HG03139 (cell line): ENCODE measurements around the gene SH3BP5L.

Experiments
- ATAC-seq: cut with Tn5 transposase; IDR thresholded peaks from one replicate; pipeline ENCODE4 v1.9.1; 2021; ENCODE audit not compliant: unreplicated experiment

The SH3BP5L gene

DNA sequence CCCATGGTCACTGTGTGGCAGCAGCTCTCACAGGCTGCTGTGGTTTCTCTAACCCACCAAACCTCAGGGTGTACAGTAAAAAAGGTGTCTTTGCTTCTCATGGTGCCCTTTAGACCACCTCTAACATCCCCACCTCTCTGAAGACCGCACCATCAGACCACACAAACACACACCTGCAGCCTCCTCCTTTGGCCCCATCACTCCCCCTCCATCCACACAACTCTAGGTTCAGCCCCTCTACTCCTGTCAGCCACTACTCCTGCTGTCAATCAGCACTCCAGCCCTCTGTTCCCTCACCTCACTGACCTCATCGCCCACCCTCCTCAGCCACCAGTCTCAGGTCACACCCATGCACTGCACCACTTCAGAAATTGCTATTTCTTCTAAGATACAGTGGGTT, 25.7 kb upstream of the SH3BP5L start:
- ATAC-seq, result no peak

DNA sequence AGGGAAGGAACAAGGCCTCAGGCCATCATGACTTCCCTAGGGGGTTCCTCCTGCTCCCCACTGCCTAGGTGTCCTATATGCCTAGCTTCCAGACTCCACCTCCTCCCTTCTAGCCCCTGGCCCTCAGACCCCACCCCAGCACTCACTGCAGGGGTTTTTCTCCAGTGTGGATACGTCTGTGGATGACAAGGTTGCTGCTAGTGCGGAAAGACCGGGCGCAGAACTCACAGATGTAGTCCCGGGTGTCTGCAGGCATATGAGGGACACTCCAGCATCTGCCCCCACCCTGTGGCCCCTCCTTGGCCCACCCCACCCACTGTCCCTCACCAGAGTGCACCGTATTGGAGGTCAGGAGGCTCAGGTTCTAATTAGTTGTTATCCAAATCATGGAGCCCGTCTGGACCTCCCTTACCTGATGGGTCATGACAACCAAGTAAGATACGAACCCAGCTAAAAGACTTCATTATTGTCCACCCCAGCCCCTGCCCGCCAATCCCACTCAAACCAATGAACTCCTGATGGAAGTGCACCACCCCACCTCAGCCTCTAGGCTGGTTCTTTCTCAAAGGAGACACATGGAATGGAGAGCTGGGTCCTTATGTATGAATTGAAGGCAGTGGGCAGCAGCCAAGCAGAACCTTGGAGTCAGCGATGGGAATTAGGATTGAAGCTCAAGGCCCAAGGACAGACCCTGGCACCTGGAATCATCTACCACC, 25.0 kb upstream of the SH3BP5L start:
- no peak for ATAC-seq

DNA sequence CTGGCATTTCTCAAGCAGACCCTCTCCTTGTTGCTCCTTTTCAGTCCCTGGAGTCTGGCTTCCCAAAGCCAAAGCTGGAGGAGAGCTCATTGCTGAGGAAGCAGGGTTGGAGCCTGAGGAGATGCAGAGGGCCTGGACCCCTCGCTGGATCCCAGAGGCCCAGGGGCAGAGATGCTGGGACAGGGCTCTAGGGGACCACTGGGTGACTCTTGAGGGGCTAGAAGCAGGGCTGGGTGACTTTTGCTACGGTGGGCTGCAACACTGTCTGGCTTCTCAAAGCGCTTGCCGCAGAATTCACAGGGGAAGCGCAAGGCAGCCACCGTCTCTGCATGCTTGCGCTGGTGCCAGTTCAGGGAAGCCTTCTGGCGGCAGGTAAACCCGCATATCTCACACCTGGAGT, 24.4 kb upstream of the SH3BP5L start:
- ATAC-seq, result no peak

DNA sequence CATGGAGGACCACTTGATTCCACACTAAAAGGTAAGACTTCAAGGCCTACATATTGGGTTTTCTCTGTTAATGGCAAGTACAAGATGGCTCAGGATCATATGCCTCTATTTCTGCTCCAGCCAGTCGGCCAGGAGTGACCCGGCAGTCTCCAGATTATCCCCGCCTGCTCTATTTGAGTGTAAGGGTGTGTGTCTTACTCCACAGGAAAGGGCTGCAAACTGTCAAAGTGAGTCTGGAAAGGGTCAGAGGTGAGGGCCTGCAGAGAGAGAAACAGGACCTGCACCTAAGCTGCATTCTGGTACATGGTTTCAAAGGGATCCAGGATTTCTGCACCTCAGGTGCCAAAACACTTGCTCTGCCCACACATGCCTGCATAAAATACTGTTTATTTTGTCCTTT, 23.9 kb upstream of the SH3BP5L start:
- ATAC-seq, result no peak

DNA sequence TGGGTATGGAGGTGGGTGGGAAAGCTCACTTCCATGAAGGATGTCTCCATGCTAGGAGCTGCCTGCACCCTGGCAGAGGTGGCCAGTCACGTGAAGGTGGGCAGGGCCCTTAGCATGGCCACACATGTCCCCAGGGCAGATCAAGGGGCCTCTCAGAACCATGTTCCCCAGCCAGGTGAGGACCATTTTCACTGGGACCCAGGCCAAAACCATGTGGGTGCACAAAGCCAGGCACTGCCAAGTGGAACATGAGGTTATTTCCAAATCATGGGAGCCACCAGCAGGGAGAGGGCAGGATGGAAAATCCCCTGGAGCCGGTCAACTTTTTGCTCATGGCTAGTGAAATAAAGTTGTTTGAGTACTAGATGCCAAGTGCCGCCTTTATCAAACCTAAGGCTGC, 23.4 kb upstream of the SH3BP5L start:
- no peak for ATAC-seq

DNA sequence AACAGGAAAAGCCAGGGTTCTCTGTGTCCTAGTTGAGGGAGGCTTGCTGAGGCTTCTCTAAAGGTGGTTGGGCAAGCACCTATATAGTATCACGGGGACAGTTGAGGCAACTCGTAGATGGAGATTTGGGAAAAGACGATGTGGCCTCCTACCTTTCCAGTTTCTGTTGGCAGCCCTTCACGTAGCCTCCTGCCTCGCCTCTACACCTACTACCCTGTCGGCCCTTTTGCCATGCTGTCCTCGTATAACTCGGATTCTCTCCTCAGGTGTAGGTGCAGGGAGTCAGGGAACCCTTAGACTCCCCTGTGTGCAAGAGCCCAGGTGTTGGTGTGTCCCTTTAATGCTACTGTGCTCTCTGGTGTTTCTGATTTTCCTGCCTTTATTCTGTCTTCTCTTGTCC, 22.9 kb upstream of the SH3BP5L start:
- ATAC-seq, result no peak

DNA sequence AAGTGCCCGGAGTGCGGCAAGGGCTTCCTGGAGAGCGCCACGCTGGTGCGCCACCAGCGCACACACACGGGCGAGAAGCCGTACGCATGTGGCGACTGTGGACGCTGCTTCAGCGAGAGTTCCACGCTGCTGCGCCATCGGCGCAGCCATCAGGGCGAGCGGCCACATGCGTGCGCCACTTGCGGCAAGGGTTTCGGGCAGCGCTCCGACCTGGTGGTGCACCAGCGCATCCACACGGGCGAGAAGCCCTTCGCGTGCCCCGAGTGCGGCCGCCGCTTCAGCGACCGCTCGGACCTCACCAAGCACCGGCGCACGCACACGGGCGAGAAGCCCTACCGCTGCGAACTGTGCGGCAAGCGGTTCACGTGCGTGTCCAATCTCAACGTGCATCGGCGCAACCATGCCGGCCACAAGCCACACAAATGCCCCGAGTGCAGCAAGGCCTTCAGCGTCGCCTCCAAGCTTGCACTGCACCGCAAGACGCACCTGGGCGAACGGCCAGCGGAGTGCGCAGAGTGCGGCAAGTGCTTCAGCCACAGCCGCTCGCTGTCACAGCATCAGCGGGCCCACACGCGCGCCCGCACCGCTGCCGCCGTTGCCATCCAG, 22.3 kb upstream of the SH3BP5L start:
- no peak for ATAC-seq

DNA sequence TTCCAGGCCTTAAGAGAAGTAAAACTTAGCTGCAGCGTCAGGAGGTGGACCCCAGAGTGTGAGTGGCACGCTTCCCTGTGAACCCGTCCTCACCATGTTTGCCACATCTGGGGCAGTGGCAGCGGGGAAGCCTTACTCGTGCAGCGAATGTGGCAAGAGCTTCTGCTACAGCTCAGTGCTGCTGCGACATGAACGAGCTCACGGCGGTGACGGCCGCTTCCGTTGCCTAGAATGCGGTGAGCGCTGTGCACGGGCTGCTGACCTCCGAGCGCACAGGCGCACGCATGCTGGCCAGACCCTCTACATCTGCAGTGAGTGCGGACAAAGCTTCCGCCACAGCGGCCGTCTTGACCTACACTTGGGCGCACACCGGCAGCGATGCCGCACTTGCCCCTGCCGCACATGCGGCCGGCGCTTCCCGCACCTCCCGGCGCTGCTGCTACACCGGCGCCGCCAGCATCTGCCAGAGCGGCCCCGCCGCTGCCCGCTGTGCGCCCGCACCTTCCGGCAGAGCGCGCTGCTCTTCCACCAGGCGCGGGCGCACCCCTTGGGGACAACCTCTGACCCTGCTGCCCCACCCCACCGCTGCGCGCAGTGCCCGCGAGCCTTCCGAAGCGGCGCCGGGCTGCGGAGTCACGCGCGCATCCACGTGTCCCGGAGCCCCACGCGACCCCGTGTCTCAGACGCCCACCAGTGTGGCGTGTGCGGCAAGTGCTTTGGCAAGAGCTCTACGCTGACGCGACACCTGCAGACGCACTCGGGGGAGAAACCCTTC, 21.7 kb upstream of the SH3BP5L start:
- no peak for ATAC-seq

DNA sequence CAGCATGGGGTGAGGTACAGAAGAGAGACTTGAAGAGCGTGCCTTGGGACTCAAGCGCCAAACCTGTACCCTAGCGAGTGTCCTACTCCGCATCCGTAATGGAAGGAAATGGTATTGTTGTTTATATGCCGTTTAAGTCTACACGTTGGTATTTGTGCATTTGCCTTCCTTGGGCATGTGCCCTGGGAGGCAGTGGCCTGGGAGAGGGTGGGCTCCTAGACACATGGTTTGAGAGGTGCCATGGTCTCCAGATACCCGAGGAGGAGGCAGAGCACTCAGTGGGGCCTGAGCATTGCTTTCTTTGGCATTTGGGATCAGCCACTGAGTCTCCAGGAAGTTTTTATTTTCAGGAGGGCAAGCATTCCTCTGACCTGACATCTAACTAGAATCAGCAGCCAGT, 18.8 kb upstream of the SH3BP5L start:
- no peak for ATAC-seq

DNA sequence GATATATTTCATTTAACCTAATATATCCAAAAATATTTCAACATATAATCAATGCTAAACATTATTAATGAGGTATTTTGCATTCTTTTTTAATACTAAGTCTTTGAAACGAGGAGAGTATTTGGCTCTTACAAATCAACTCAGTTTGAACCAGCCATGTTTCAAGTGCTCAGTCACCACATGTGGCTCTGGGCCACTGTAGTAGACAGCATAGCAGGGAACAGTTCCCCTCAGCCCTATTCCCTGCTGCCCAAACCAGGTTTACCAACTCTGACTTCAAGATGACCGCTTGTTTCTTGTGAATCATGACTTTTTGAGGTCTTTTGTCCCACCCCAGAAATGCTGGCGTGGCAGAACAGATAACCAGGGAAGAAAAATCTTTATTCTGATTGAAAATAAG, 18.0 kb upstream of the SH3BP5L start:
- ATAC-seq, result no peak

DNA sequence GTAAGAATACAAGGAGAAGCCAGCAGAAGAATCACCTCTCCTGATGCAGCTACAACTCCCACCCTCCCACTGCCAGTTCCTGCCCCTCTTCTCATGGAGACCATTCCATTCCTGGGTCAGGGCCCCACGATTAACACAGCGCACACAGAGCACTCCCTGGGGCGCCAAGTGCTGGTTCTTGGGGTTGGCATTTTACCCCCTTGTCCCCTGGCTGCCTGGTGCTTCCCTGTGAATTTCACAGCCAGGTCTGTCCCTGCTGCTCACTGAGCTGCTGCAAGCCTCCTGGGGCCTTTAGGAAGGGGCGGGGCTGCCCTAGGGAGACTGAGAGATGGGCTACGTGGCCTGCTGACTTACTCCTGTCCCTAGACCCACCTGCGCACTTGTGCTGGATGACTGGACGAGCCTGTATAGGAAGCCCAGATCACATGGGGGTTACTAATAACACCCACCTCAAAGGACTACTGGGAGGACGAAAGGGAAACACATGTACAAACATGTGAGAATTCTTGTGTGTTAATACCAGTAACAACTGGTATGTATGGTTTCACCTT, 17.1 kb upstream of the SH3BP5L start:
- ATAC-seq, result no peak

DNA sequence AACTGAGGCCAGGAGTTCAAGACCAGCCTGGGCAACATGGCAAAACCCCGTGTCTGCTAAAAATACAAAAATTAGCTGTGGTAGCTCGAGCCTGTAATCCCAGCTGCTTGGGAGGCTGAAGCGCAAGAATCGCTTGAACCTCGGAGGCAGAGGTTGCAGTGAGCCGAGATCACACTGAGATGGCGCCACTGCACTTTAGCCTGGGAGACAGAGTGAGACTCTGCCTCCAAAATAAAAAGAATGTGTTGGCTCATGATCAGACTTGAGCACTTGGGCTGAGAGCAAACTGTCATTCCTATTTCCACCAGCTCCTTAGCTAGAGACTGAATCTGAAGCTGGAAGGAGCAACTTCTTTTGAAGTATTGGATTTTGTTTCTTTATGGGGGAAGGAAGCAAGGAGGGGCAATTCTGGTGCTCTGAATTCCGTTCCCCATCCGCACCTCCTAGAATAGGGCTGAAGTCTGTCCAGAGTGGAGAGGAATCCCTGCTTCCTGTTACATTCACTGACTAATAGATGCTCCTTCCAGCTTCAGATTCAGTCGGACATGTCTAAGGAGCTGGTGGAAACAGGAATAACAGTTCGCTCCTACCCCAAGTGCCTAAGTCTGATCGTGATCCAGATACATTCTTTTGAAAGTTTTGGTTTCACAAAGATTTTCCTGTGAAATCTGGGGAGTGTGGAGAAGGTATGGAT, 16.1 kb upstream of the SH3BP5L start:
- no peak for ATAC-seq

DNA sequence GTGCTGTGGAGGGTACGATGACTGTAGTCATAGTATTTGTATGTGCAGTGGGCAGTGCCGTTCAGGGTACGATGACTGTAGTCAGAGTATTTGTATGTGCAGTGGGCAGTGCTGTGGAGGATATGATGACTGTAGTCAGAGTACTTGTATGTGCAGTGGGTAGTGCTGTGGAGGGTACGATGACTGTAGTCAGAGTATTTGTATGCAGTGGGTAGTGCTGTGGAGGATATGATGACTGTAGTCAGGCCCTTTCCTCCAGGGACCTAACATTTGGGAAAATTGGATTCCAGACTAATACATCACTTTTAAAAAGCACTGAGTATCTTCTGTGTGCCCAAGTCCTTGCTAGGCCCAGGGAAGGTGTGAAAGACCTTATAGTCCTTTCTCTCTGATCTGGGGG, 15.2 kb upstream of the SH3BP5L start:
- no peak for ATAC-seq

DNA sequence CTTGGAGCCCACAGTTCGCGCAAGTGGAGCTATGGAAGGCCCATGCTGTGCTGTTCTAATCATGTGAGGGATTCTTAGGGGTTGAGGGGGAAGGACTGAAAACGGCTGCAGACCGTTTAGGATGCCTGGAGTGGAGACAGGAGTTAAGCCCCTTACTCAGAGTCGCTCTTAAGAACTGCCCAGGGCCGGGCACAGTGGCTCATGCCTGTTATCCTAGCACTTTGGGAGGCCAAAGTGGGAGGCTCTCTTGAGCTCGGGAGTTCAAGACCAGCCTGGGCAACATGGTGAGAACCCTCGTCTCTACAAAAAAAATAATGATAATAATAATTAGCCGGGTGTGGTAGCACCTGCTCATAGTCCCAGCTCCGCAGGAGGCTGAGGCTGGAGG, 13.4 kb upstream of the SH3BP5L start:
- ATAC-seq, result no peak

DNA sequence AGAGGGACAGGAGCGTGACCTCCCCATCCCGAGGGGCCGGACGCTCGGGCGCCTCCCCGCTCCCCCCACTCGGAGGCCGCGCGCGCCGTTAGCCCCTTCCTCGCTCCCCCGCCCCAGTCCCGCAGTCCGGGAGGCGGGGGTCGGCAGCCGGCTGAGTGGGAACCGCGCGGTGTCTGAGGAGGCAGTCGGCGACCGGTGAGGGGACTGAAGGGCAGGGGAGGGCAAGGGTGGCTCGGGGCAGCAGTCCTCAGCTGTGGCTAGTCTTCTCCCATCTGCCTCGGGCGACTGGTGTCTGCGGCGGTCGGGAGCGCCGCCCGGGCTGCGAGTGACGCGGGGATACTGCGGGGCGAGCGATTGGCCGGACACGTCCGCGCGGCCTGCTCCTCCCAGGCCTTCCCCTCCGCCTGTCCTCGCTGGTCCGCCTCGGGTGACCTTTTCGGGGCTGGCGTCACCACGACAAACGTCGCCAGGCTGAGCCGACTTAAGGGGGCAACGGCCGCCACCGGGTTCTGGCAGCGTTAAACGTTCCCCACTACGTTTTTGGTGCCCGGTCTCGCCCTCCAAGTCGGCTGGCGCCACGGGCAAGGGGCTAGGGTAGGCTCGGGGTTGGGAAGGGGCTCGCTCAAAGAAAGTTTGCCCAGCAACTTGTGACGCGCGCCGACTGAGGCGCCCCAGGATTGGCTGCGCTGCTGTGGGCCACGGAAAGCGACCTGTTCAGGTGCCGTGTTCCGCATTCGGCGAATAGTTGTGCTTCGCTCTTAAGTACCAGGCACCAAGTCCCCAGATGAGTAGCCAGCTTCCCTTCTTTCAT, 12.8 kb upstream of the SH3BP5L start:
- peak; percentile 62 for ATAC-seq

DNA sequence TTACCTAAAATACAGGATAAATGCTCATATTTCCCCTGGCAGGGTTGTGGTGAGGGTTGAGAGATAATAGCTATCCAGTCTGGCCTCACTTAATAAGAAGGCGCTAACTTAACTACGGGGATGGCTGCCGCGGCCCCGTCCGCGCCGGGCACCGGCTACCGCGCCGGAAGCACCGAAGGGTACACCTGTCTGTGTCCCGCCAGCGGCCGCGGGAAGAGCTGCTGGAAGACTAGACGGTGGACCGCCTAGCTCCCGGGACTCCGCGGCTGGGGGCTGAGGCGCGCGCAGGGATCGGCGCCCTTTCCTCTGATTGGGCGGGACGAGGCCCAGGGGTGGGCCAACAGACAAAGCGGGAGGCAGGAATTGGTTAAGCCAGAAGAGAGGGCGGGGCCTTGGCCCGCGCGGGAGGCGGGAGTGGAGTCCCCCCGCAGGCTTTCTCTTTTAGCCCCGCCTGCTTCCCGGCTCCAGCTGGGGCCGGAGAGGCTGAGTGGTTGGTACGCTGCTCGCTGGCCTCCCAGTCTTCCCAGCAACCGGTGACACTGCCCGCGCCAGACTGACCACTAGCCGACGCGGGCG, 12.2 kb upstream of the SH3BP5L start, which contains the start of gene ZNF672:
ZNF672 (plus strand) TSS at position 444 of the 576 bp plus-strand sequence. CDS start 9,051 bp downstream, outside the sequence.
- ATAC-seq, result peak; percentile 79

DNA sequence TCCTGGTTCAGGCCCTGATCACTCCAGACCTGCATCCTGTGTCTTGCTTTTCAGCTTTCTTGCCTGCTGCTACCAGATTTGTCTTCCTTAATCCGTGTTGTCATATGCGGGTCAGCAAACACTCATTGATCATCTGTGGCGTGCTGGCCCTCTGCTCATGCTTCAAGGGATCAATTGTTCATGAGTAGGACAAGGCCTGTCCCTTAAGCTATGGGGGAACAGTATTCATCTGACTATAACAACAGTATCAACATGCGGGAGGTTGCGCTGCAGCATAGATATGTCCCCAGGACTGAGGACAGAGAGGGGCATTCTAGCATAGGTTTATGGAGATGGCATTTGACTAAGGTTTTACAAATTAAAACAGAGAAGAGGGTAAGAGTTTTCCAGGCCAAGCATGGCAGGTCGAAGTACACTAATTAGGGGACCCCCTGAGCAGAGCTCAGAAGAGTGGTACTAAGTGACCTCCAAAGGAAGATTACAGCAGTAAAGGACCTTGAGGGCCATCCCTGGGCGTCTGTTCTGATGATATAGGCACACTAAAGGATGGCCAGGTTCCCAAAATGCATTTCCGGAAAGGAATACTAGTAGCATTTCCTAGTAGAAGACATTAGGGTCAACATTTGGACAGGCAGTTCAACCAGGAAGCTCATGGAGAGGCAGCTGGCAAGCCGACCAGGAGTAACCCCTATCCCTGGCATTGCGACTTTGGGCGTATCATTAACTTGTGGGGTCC, 11.5 kb upstream of the SH3BP5L start:
- ATAC-seq, result no peak

DNA sequence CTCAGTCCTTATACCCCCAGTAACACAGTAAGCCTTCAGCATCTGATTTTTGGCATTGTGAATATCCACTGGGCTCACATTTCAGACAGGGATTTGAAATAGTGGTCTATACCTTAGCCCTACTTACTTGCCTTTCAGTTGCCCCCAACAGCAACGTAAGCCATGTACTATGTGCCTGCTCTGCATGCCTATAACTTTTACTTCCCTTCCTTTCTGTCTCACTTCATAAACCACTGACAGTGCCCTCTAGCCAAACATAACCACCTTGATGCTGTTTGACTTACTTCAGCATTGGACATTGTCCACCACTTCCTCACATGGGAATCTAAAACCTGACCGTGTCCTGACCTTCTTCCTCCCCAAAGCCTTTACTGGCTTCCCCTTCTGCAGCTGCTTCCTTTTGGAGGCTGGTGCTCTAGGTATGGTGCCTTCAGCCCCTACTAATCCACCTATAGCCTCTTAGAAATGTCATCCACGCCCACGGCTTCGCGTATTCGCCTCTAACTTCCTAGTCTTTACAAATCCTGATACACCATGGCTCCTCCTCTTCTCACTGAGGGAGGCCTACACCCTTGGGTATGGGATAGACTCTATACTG, 8.7 kb upstream of the SH3BP5L start:
- ATAC-seq, result no peak

DNA sequence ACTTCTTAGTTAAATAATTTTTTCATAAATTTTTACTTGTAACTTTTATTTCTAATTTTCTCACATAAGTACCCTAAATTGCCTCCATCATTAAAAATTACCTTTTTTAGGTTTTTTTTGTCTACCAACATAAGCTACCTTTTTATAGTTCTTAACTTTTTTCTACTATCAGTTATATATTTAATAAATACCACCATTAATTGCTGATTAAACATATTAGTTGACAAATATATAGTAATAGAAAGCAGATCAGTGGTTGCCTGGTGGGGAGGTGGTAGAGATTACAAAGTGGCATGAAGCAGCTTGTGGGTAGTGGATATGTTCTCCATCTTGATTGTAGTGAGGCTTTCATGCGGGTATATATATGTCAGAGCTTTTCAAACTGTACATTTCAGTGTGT, 6.1 kb upstream of the SH3BP5L start:
- ATAC-seq, result no peak
